Transverse colon (tissue), 3 donors: ENCODE measurements around the gene LTA4H.

Experiments
- EP300 ChIP-seq: sonication (generic); formaldehyde crosslinking; IDR thresholded peaks from one replicate; pipeline ENCODE4 v1.6.1; 2017; ENCODE audit warnings: antibody characterized with exemption, low read depth
- POLR2A ChIP-seq: fragments of 450-650 bp; IDR thresholded peaks from one replicate; pipeline ENCODE4 v1.6.1; 2016; ENCODE audit warnings: antibody characterized with exemption, mild to moderate bottlenecking, moderate library complexity
- TF ChIP-seq, protein P1 (sequence below), 5 experiments: fragments of 200-600 bp in 3 of 5; fragments of 450-650 bp in 2 of 5; sonication (generic) in 3 of 5; IDR thresholded peaks; 1 replicate in 2 of 5; 2 replicates in 3 of 5; pipeline ENCODE4 v1.5.1; 2016 to 2017; ENCODE audit warnings: antibody characterized with exemption in 5 of 5, inconsistent platforms in 3 of 5, mild to moderate bottlenecking in 2 of 5, moderate library complexity in 1 of 5

DNA sequence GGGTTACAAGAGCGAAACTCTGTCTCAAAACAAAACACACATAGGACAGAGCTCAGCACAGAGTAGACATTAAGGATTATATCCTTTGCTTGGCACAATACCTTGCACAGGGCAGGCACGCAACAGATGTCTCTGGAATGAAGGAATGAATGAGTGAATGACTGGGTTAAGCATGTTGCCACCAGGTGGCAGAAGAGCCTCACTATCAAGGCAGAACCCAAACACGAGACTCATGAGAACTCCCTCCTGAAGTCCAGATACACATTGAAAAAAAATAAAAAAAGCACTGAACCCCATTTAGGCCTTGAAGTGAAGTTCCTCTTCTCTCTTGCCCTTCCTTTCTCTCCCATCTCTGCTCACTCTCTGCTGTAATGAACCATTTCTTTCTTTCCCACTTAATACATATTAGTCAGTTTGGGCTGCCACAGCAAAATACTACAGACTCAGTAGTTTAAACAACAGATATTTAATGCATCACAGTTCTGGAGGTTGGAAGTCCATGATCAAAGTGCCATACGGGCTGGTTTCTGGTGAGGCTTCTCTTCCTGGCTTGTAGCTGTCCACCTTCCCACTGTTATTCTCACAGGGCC lies 26.6 kb upstream of the LTA4H start:
- TF ChIP-seq, protein P1, sequence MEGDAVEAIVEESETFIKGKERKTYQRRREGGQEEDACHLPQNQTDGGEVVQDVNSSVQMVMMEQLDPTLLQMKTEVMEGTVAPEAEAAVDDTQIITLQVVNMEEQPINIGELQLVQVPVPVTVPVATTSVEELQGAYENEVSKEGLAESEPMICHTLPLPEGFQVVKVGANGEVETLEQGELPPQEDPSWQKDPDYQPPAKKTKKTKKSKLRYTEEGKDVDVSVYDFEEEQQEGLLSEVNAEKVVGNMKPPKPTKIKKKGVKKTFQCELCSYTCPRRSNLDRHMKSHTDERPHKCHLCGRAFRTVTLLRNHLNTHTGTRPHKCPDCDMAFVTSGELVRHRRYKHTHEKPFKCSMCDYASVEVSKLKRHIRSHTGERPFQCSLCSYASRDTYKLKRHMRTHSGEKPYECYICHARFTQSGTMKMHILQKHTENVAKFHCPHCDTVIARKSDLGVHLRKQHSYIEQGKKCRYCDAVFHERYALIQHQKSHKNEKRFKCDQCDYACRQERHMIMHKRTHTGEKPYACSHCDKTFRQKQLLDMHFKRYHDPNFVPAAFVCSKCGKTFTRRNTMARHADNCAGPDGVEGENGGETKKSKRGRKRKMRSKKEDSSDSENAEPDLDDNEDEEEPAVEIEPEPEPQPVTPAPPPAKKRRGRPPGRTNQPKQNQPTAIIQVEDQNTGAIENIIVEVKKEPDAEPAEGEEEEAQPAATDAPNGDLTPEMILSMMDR (IDR thresholded peaks at IDR 0.05) = peak; percentile 79 to 94 (median 89)
- TF ChIP-seq POLR2A (no peak), EP300 (no peak)
